Tibial artery (tissue), 4 donors: ENCODE measurements around the gene ZGLP1.

Source experiments
- DNase-seq, 2 donors: peaks; one replicate each; pipeline ENCODE4 v3.0.0-alpha.2; 2019
- H3K27ac ChIP-seq, 2 donors: fragments of 200-600 bp; sonication (generic) in 1 of 2; 1 replicate in 1 of 2; 2 replicates in 1 of 2; pipeline ENCODE4 v1.5.1; 2018 to 2019; ENCODE audit warnings: mild to moderate bottlenecking in 1 of 2
- H3K27me3 ChIP-seq, 2 donors: fragments of 200-600 bp; sonication (generic) in 1 of 2; one replicate each; pipeline versions ENCODE4 v1.5.1 to v1.6.0; 2016 to 2019
- H3K36me3 ChIP-seq, 3 donors: fragments of 200-600 bp; sonication (generic) in 2 of 3; one replicate each; pipeline ENCODE4 v1.5.1; 2016 to 2019; ENCODE audit warnings: mild to moderate bottlenecking in 2 of 3
- H3K4me1 ChIP-seq, 4 donors: fragments of 200-600 bp; sonication (generic) in 2 of 4; 1 replicate in 3 of 4; 2 replicates in 1 of 4; pipeline ENCODE4 v1.5.1; 2016 to 2019
- H3K4me3 ChIP-seq, 2 donors: fragments of 200-600 bp; sonication (generic) in 1 of 2; 1 replicate in 1 of 2; 2 replicates in 1 of 2; pipeline ENCODE4 v1.5.1; 2018 to 2019; ENCODE audit warnings: mild to moderate bottlenecking in 2 of 2
- H3K9me3 ChIP-seq, 3 donors: fragments of 200-600 bp; sonication (generic) in 1 of 3; one replicate each; pipeline ENCODE4 v1.5.1; 2016 to 2019
- CTCF ChIP-seq, 2 experiments: fragments of 200-600 bp in 1 of 2; fragments of 450-650 bp in 1 of 2; IDR thresholded peaks; one replicate each; pipeline ENCODE4 v1.5.1; 2017 to 2019; ENCODE audit warnings: antibody characterized with exemption in 2 of 2, mild to moderate bottlenecking in 1 of 2, moderate library complexity in 1 of 2
- intact Hi-C: fragments of 100-400 bp; cut with DNase I; formaldehyde crosslinking; loops from one replicate; pipeline ENCODE4 v1.15.0; 2023; ENCODE audit warnings: low total_unique reads

ZGLP1 gene

GRCh38 chr19:10294368-10294697, 15.3 kb downstream of the ZGLP1 start:
- no peak overlapping the region for H3K27ac ChIP-seq
- no peak for TF ChIP-seq CTCF (IDR thresholded peaks at IDR 0.05)
- H3K36me3 ChIP-seq = no peaks in the 10 kb centered on the region
- peaks cover 0 to 59% (median 49%) of the 10 kb centered on the region in 4 donors for H3K4me1 ChIP-seq
- H3K27me3 ChIP-seq = peaks cover under 1 to 87% of the 10 kb centered on the region in 2 donors
- no peak overlapping the region for H3K4me3 ChIP-seq
- no peaks in the 10 kb centered on the region for H3K9me3 ChIP-seq
- intact Hi-C loops = no loop called here
- DNase-seq = no peak

GRCh38 chr19:10293637-10294367, 15.8 kb downstream of the ZGLP1 start:
- peaks cover 0 to 64% (median 54%) of the 10 kb centered on the region in 4 donors for H3K4me1 ChIP-seq
- intact Hi-C loops = no loop called here
- no peaks in the 10 kb centered on the region for H3K9me3 ChIP-seq
- no peak overlapping the region for H3K4me3 ChIP-seq
- H3K36me3 ChIP-seq = no peaks in the 10 kb centered on the region
- no peak overlapping the region for H3K27ac ChIP-seq
- peaks cover 3 to 89% of the 10 kb centered on the region in 2 donors for H3K27me3 ChIP-seq
- no peak for DNase-seq
- TF ChIP-seq CTCF (IDR thresholded peaks at IDR 0.05) = no peak

GRCh38 chr19:10292789-10293636, 16.6 kb downstream of the ZGLP1 start:
- Histone ChIP-seq H3K4me3 (peak overlapping the region in 1 of 2 donors; percentile 40), H3K27ac (no peak overlapping the region), H3K9me3 (no peaks in the 10 kb centered on the region), H3K4me1 (peaks cover 0 to 71% (median 57%) of the 10 kb centered on the region in 4 donors), H3K27me3 (peaks cover 6 to 97% of the 10 kb centered on the region in 2 donors), H3K36me3 (no peaks in the 10 kb centered on the region)
- intact Hi-C loops = no loop called here
- no peak for DNase-seq
- TF ChIP-seq CTCF (IDR thresholded peaks at IDR 0.05) = no peak

GRCh38 chr19:10292206-10292788, 17.3 kb downstream of the ZGLP1 start:
- Histone ChIP-seq H3K4me1 (peaks cover 0 to 72% (median 61%) of the 10 kb centered on the region in 4 donors), H3K27ac (no peak overlapping the region)
- intact Hi-C loops = no loop called here

More at GRCh38 chr19:10292206-10292788, 17.3 kb downstream of the ZGLP1 start:
- no peaks in the 10 kb centered on the region for H3K9me3 ChIP-seq
- H3K27me3 ChIP-seq = peaks cover 6 to 98% of the 10 kb centered on the region in 2 donors
- TF ChIP-seq CTCF (IDR thresholded peaks at IDR 0.05) = no peak
- H3K36me3 ChIP-seq = no peaks in the 10 kb centered on the region
- peak; percentile 71 to 82 for DNase-seq
- peak overlapping the region; percentile 32 to 40 for H3K4me3 ChIP-seq
